Stimulated activated naive CD8-positive, alpha-beta T cell treated with anti-CD3 and anti-CD28 coated beads, Interleukin-15, Interleukin-2, amounts not matched to agents 100 U/mL and 50 U/mL, for 24 hours (primary cell): ENCODE results near the gene SOX1.

Experiments
- ATAC-seq: fragments of 150-1000 bp; cut with Tn5 transposase; one replicate; pipeline ENCODE4 v1.10.0; 2021
- DNase-seq: peaks from one replicate; pipeline ENCODE4 v3.0.0; 2021

SOX1 gene

DNA sequence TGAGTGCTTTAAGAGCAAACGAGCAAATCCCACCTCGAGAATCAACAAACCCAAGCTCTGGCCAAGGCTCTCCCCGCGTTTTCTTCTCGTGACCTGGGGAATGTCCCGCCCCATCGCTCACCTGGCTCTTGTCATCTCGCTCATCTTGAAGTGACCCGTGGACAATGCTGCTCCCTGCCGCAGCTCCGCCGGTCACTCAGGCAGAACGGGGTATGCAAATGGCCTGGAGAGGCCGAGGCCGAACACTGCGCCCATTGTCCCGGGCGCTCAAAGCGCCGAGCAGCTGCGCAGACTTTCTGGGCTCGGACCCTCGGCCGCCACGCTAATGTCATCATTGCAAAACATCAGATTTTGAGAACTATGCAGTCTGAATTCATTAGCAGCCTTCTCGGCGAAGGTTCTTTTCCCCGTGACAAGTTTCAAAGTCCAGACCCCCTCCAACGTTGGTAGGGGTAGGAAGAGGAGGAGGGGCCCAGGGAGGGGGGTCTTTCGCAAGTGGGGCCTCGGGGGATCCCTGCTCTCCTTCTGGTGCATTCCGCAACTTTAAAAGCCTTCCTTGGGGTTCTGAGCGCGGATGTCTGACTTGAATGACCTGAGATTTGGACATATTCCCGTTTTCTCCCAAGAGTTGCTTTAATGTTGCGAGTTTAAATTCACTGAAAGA, 39.7 kb downstream of the SOX1 start:
- ATAC-seq (no peak), DNase-seq (no peak)

DNA sequence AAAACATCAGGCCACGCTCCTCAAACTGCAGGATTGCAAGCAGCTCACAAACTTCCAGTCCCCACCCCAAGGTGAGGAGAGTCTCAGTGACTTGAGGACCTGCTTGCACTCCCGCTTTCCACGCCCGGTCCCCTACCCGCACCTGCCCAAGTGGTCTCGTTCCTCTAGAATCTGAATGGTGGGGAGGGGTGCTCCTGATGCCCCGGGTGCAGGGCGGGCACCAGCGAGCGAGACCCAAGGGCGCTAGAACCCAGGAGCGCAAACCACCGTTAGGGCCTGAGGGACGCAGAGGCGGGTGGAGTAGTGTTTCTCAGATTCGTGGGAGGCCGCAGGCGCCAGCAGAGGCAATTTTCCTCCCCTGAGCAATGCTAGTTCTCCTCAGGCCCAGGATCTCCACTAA, 40.3 kb downstream of the SOX1 start:
- ATAC-seq = no peak

DNA sequence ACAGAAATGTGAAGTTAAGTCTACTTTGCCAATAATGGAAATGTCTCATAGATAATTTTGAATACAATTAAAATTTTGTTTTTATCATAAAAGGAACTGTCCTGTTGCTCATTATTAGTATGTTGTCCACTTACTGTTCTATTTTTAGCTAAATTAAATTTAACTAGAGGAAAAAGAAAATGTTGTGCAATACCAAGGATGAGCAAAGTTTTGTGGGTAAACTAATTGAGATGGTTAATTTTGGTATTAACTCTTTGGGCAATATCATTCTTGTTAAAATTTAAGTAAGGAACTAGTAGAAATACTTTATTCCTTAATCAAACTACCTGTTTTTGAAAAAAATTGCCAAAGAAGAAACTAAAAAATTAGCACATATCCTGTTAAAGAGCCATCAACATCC, 43.5 kb downstream of the SOX1 start:
- DNase-seq (no peak), ATAC-seq (no peak)

More for the DNA sequence above, 40.3 kb downstream of the SOX1 start:
- DNase-seq = no peak

DNA sequence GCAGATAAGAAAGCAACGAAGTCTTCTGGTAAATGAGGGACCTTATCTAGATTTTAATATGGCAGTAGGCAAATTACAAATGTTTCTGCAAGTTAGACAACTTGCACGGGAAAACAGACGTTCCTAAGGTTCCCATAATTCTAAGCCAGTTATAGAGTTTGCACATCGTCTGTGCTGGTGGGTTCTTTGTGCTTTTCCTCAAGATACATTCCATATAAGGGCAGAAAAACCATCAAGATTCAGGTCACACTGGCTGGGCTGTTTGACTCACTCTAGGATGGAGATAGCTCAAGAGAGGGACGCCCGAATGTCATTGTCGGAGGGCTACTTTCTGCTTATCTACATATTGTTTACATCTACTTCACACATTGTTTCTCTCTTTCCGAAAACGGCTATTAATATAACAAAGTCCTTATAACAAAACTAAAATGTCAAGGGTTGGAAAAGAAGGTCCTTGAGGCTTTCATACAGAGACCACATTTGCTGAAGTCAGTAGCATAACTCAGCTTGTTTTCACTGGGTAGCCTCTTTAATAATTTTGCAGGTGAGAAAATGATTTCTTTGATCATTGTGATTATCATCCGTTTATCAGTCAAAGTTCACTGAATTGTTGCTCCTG, 44.4 kb downstream of the SOX1 start:
- ATAC-seq (no peak), DNase-seq (no peak)

DNA sequence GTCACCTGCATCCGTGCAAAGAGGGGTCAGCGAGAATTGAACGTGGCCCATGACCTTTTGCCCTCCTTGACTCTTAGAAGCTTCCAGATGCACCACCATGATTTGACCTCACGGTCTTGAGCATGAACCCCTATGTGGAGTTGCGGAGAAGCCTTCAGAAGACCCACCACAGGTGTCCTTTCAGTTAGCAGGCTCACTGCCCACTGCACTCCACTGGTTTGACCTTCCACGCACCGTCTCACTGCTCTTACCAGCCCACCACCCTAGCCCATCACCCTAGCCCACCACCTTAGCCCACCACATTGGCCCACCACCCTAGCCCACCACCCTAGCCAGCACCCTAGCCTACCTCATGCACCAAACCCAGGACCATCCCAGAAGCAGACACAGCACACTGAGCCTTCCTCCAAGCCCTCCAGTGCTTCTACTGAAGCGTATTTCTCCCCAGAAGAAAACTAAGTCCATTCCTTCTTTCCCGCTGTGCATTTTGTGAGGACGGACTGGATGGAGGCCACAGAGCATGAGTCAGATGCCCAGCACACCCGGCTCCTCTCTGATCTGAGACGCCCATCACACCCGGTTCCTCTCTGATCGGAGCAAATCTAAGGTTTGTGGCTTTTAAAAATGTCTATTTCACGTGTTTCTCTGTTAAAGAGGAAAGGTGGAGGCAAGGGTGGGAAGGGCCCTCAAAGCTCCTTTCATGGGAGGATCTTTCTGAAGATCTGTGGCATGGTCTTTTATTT, 45.8 kb downstream of the SOX1 start:
- no peak for ATAC-seq
- DNase-seq = no peak

DNA sequence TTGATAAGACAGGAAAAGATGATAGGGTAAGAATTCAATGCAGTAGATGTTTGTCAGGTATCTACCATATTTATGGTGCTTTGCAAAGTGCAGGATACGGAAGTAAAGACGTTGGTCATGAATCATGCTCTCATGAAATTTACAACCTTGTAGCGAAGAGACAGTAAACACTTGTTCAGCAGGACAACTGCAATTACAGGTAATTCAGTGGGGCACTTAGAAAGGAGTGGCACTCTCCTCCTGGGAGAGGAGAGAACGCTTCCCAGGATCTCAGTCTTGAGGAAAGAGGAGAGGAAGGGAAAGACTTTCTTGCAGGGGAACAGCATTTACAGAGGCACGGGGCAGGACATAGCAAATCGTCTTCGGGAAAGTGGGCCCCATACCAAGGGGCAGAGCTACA, 46.4 kb downstream of the SOX1 start:
- no peak for ATAC-seq
- DNase-seq = no peak

DNA sequence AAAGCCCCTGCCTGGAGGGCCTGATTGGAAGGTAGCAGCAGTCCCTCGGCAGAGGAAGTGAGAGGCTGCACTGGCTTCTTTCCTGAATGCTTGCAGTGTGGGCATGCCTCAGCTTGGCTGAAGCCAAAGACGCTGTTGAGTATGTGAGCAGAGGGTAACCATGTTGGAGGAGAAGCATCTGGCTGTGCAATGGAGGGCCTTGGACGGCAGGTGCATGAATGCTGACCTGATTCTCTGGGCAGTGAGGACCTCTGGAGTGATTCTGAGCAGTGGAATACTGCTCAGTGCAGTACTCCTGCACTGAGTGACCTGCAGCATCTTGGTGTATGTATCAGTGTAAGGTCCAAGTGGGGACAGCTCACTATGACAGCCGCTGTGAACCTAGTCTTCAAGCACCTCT, 46.9 kb downstream of the SOX1 start:
- ATAC-seq = no peak

DNA sequence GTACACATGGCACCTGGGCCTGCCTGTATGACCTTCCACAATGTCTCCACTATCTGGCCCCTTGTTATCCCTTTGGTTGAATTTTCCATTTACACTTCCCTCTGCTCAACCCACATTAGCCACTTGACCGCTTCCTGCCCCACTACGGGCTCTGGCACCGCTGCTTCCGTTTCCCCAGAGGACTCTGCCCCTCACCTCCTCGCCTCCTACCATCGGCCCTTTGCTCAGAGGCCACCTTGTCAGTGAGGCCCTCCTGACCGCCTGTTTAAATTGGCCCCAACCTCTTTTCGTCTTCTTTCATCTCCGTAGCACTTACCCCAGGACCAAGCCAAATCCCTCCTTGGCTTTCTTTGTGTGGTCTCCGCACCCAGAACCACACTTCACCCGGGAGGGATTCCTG, 47.4 kb downstream of the SOX1 start:
- no peak for ATAC-seq
- no peak for DNase-seq

More for the DNA sequence above, 46.9 kb downstream of the SOX1 start:
- no peak for DNase-seq

DNA sequence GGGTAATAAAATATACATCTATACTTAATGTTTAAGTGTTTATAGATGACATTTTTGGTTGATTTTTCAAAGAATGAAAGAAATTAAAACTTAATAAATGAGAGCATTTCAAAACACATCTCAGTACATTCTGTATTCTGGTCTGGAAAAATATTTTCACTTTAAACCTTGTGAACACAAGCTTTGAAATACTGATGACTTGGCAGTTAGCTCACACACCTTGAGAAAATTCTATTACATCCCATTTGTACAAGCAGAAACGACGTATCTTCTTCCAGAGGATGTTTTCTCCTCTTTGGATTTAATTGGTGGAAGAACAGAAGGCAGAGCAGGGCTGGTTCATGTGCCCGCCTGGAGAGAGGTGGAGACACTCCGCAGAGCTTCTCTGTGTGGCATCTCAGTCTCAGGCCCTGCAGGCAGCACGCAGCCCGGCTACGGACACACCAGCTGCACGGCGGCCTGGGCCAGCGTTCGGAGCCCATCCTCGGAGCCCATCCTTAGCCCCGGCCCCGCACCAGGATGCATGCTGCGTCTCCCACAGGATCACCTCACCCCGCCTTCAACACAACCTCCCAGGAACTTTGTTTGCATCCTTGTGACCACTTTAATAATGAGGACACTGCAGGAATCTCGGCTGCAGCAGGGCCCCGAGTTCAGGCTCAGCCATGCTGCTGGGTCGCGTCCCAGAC, 48.6 kb downstream of the SOX1 start:
- DNase-seq (no peak), ATAC-seq (no peak)

DNA sequence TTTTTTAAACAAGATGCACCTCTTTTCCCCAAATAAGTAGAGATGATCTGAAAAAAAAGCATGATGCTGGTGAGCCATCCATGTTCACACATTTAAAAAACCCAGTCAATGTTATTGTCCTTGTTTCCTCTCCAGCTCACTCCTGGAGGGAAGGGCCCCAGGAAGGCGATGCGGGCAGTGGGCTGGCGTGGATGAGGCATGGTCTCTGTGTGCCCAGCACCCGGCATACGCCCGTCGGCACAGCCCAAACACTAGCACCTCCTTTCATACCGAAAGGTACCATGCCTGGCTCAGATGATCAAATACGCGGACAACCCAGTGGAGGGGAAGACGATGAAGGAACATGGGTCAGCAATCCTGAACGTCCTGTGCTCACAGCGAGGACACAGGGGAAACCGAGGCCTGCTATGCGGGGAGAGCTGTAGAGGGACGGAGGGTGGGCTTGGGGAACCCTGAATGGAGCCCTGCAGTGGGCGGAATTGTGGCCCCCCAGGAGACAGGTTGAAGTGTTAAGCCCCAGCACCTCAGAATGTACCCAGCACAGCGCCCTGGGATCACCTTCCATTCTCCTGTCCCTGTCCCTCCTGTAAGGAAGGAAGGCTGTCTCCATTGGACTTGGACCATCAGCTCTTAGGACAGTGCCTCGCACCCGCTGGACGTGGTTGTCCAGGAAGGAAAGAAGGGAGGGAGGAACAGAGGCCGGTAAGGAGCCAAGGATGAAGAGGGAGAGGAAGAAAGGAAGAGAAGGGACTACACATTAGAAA, 49.4 kb downstream of the SOX1 start:
- DNase-seq (no peak), ATAC-seq (no peak)

DNA sequence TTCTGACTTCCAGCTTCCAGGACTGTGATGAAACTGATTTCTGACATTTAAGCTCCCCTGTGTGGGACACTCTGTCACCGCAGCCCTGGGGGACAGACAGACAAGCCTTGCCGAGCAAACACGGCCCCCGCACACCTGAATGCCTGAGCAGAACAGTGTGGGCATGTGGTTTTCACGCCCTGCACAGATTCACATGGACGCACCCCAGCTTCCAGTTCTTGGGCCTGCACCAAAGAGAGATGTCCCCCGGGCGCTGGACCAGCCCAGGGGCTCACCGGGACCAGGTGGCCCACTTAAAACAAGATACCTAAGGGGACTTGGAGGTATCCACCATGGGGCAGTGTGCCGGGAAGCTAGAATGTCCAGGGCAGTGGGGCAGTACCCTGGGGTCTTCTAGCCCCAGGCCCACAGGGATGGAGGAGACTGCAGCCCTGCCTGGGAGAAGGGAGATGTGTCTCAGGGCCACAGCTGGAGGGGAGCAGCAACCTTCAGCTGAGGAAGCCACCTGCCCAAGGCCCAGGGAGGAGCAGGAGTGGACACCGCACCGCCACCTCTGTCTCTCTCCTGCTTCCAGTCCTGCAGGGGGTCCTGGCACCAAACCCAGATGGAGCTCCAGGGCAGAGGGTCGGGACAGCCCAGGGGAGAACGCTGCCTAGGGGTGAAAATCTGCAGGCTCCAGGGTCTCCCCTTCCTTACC, 50.5 kb downstream of the SOX1 start:
- DNase-seq (no peak), ATAC-seq (no peak)

DNA sequence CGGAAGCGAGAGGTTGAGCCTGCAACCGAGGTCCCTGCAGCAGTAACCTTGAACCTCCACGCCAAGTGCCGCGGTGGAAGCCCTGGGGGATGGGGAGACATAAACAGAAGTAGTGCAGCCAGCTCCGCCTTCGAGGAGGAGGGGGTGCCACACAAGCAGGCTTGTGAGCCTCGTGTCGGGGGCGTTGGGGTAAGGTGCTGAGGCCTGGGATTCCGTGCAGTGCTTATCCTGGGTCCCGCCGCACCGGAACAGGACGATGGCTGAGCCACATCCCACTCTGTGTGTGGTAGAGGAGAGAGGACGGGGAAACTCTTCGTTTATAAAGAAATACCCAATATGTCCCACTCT, 51.0 kb downstream of the SOX1 start:
- ATAC-seq = no peak
- no peak for DNase-seq

DNA sequence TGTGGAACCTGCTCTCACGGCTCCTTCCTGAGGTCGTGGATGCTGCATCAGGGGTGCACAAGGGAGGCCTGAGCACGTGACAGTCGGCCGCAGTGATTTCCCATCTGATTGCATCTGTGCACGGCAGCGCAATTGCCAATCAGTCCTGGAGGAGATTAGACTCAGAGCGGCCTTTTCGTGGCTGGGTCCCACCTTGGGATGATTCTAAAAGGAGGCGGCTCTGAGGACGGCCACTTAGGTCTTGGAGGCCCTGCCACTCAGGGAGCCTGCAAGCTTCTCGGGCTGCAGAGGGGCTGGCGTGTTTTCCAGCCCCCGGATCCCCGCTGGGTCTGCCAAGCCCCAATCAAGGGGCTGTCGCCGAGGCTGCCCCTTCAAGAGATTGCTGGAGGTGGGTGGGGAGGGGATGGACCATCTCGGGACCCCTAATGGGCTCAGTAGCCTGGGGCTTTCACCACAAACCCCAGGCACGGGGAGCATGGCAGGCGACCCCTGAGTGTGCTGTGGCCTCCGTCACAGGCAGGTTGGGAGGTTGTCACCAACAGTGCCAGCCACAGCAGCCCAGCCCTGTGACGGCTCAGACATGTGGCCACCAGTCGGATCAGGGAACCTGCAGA, 51.6 kb downstream of the SOX1 start:
- no peak for ATAC-seq
- no peak for DNase-seq

DNA sequence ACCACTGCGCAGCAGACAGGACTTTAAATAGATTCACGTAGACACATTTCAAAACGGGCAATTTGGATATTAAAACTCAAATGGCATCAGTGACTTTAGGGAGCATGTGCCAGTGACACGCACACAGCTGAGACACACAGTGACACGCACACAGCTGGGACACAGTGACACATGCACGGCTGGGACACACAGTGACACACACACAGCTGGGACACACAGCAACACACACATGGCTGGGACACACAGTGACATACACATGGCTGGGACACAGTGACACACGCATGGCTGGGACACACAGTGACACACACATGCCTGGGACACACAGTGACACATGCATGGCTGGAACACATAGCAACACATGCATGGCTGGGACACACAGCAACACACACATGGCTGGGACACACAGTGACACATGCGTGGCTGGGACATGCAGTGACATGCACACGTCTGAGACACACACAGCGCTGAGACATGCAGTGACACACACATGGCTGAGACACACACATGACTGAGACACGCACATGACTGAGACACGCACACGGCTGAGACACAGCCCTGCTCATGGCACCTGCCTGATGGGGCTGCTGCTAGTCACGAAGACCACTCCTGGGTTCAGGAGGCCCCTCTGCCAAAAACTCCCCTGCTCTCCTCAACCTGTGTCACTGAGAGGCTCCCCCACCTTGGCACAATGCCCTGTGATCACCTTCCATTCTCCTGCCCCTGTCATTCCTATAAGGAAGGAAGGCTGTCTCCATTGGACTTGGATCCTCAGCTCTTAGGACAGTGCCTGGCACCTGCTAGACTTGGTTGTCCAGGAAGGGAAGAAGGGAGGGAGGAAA, 52.5 kb downstream of the SOX1 start:
- DNase-seq (no peak), ATAC-seq (no peak)

DNA sequence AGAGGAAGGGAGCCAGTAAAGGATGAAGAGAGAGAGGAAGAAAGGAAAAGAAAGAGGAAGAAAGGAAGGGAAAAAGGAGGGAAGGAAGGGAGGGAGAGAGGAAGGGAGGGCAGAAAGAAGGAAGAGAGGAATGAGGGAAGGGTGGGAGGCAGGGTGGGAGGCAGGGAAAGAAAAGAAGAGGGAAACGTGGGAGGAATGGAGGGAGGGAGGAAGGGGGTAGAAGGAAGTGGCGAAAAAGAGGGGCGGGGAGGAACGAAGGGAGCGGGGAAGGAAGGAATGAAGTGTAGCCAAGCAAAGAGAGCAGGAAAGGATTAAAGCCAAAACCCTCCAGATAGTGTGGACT, 53.1 kb downstream of the SOX1 start:
- ATAC-seq (no peak), DNase-seq (no peak)
